Transverse colon (tissue), 4 donors: ENCODE data around the gene MYCBP2.

ENCODE experiments used
- POLR2AphosphoS5 ChIP-seq, 3 donors: sonication (generic); formaldehyde crosslinking; IDR thresholded peaks; one replicate each; pipeline ENCODE4 v1.6.1; 2016; ENCODE audit warnings: antibody characterized with exemption in 3 of 3
- TF ChIP-seq, protein P1 (sequence below), 5 experiments: fragments of 200-600 bp in 3 of 5; fragments of 450-650 bp in 2 of 5; sonication (generic) in 3 of 5; IDR thresholded peaks; 1 replicate in 2 of 5; 2 replicates in 3 of 5; pipeline ENCODE4 v1.5.1; 2016 to 2017; ENCODE audit warnings: antibody characterized with exemption in 5 of 5, inconsistent platforms in 3 of 5, mild to moderate bottlenecking in 2 of 5, moderate library complexity in 1 of 5

DNA sequence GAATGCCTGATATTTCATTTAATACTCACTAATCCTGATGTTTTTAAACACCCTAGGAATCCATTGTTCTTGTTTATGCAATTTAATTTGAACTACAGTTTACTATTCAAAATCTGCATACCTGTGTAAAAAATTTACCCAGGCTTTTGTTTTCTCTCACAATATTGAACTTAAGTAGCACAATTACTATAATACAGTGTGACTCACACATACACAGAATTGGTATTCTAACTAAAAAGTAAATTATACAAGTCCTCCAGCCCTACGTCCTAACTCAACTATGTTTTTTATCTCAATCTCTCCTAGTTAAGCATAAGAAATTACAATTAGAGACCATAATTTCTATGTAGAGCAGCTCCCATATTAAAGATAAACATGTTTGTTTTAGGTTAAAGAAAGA is 41.8 kb downstream of the MYCBP2 start:
- TF ChIP-seq, protein P1, sequence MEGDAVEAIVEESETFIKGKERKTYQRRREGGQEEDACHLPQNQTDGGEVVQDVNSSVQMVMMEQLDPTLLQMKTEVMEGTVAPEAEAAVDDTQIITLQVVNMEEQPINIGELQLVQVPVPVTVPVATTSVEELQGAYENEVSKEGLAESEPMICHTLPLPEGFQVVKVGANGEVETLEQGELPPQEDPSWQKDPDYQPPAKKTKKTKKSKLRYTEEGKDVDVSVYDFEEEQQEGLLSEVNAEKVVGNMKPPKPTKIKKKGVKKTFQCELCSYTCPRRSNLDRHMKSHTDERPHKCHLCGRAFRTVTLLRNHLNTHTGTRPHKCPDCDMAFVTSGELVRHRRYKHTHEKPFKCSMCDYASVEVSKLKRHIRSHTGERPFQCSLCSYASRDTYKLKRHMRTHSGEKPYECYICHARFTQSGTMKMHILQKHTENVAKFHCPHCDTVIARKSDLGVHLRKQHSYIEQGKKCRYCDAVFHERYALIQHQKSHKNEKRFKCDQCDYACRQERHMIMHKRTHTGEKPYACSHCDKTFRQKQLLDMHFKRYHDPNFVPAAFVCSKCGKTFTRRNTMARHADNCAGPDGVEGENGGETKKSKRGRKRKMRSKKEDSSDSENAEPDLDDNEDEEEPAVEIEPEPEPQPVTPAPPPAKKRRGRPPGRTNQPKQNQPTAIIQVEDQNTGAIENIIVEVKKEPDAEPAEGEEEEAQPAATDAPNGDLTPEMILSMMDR (IDR thresholded peaks at IDR 0.05), result no peak
- TF ChIP-seq POLR2AphosphoS5 (IDR thresholded peaks at IDR 0.05), result no peak
